Measurements from ENCODE around the gene PVALEF. TPM values are rescaled to one million over a fixed set of nuclear protein-coding genes. Genes with fewer than 3 reads are reported as not detected.

PVALEF gene
- total RNA-seq, 2 donors from 2014 or later = not detected

GRCh38 chr17:81140695-81141094, 24.6 kb upstream of the PVALEF start:
- Histone ChIP-seq H3K9me3 (no peaks in the 10 kb centered on the region), H3K4me3 (no peak overlapping the region), H3K36me3 (no peaks in the 10 kb centered on the region), H3K27ac (no peak overlapping the region), H3K27me3 (replicated peaks; ENCODE audit: insufficient read depth) (no peaks in the 10 kb centered on the region), H3K4me1 (replicated peaks) (no peaks in the 10 kb centered on the region)
- DNase-seq (ENCODE audit: low spot score) = no peak
- 96% methylated on average over 37 of the region's 37 CpGs for WGBS
- no peak for TF ChIP-seq CTCF (IDR thresholded peaks at IDR 0.05)
- TF ChIP-seq POLR2AphosphoS5 (IDR thresholded peaks at IDR 0.05) = no peak
- TF ChIP-seq POLR2A (IDR thresholded peaks at IDR 0.05) = no peak
- intact Hi-C loops (cut with DNase I) = loop anchor here (5.0 kb wide), 1 partner anchor 102 kb away; no protein-coding TSS in a partner anchor

DNA sequence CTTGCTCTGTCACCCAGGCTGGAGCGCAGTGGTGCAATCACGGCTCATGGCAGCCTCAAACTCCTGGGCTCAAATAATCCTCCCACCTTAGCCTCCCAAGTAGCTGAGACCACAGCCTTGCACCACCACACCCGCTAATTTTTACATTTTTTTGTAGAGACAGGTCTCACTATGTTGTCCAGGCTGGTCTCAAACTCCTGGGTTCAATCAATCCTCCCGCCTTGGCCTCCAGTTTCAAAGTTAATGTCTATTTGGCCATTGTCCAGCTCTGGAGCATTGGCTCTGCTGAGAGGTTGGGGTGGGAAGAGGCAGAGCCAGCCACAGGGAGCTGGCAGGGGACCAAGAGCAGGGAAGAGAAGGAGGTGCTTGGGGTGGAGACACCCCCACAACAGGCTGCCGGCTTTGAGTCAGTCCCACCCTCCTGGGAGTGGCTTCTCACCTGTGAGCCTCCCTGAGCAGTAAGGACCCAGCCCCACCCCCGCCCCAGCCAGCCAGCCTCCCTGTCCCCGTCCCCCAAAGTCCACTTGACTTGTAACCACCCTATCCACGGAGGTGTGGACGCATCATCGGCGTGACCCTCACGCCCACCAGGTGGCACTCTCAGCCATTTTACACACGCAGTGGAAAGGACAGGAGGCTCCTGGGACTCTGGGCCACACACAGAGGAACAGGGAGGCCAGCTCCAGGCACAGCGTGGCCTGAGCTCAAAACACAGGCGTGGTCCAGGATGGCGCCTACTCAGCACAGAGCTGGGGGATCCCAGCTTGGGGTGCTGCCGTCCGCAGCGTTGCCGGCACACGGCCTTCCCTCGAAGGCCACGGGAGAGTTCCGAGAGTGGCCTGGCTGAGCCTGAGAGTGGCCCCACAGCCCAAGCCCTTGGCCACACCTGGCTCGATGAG, 22.8 kb upstream of the PVALEF start:
- WGBS = 29% methylated on average over 24 of the region's 25 CpGs
- TF ChIP-seq POLR2AphosphoS5 (IDR thresholded peaks at IDR 0.05) (peak; percentile 45), POLR2A (IDR thresholded peaks at IDR 0.05) (no peak), CTCF (IDR thresholded peaks at IDR 0.05) (peak; percentile 50 to 76 (median 71))
- no peaks in the 10 kb centered on the region for H3K36me3 ChIP-seq
- H3K4me1 ChIP-seq (replicated peaks) = no peaks in the 10 kb centered on the region
- no peak overlapping the region for H3K4me3 ChIP-seq
- H3K9me3 ChIP-seq = no peaks in the 10 kb centered on the region
- intact Hi-C loops (cut with DNase I) = loop anchor here (5.0 kb wide), 1 partner anchor 100 kb away; no protein-coding TSS in a partner anchor
- H3K27ac ChIP-seq = no peak overlapping the region
- H3K27me3 ChIP-seq (replicated peaks; ENCODE audit: insufficient read depth) = no peaks in the 10 kb centered on the region
- DNase-seq (ENCODE audit: low spot score) = peak; percentile 66

- Histone ChIP-seq H3K36me3 (no peaks in the 10 kb centered on the region), H3K9me3 (no peaks in the 10 kb centered on the region), H3K27ac (no peak overlapping the region), H3K27me3 (replicated peaks; ENCODE audit: insufficient read depth) (no peaks in the 10 kb centered on the region), H3K4me1 (replicated peaks) (no peaks in the 10 kb centered on the region), H3K4me3 (no peak overlapping the region)
- intact Hi-C loops (cut with DNase I) = loop anchor here (5.0 kb wide), 1 partner anchor 99 kb away; no protein-coding TSS in a partner anchor
- TF ChIP-seq CTCF (IDR thresholded peaks at IDR 0.05) (no peak), POLR2A (IDR thresholded peaks at IDR 0.05) (no peak), POLR2AphosphoS5 (IDR thresholded peaks at IDR 0.05) (no peak)
- DNase-seq (ENCODE audit: low spot score) = no peak
- WGBS = 65% methylated on average over 9 of the region's 11 CpGs
Observed at GRCh38 chr17:81143200-81143527, 22.1 kb upstream of the PVALEF start.

DNA sequence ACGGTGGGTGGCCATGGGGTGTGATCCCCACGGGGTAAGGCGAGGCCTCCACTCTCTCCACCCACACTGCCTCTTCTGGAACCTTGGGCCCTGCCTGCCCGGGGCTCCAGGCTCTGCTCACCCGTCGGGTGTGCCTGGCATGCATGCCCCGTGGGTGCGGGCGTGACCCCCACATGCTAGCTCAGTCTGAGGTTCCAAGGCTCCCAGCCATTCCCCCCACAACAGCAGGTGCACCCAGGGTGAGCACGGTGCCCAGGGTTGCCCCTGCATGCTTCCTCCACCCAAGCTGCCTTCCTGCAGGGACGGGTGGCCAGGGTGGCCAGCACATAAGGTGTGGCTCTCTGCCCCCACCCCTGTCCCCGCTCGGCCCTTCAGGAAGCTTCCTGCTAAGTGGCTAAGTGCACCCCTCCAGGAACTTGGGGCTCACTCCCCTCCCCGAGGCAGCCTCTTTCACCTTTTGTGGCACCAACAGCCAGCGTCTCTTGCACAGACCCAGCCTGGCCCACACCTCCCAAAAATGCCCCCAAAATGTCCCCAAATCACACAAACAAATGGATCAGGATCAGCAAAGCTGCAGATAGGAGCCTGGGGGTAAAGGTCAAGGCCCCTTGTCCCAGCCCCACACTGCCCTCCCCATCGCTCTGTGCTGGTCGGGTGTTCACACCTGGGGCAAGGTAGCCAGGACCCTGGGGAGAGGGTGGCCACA, 21.4 kb upstream of the PVALEF start:
- intact Hi-C loops (cut with DNase I) = loop anchor here (5.0 kb wide), 1 partner anchor 98 kb away; no protein-coding TSS in a partner anchor
- no peak for TF ChIP-seq CTCF (IDR thresholded peaks at IDR 0.05)
- TF ChIP-seq POLR2AphosphoS5 (IDR thresholded peaks at IDR 0.05) = no peak
- no peak for DNase-seq (ENCODE audit: low spot score)
- 90% methylated on average over 16 of the region's 17 CpGs for WGBS
- Histone ChIP-seq H3K36me3 (no peaks in the 10 kb centered on the region), H3K9me3 (no peaks in the 10 kb centered on the region), H3K4me1 (replicated peaks) (no peaks in the 10 kb centered on the region), H3K27ac (no peak overlapping the region), H3K4me3 (no peak overlapping the region), H3K27me3 (replicated peaks; ENCODE audit: insufficient read depth) (no peaks in the 10 kb centered on the region)

Data from prostate gland (tissue), 2 donors.